Measurements from ENCODE around the gene ZBTB3. TPM values are rescaled to one million over a fixed set of nuclear protein-coding genes. Genes with fewer than 3 reads are reported as not detected.
"Not testable (repeated sequence)": the region's sequence is repeated elsewhere in the genome, so short reads cannot be mapped to it uniquely, and the experiment has no call there.

The ZBTB3 gene
- total RNA-seq, 2 donors from 2014 or later: 6.5 to 8.1 TPM

- Mint-ChIP-seq H3K4me1 (ENCODE audit: low read depth in 2 of 2) (peaks cover 42 to 51% of the 10 kb centered on the region in 2 donors), H3K36me3 (peaks cover 7% of the 10 kb centered on the region), H3K9me3 (no peaks in the 10 kb centered on the region), H3K4me3 (peak overlapping the region; percentile 91), H3K27ac (peak overlapping the region; percentile 77 to 90), H3K27me3 (no peaks in the 10 kb centered on the region)
- peak; percentile 88 to 93 for ATAC-seq
- peak; percentile 94 for DNase-seq (ENCODE audit: low spot score)
These were observed 47.8 kb downstream of the ZBTB3 start for GRCh38 chr11:62705880-62706849.

GRCh38 chr11:62705413-62705812, 48.5 kb downstream of the ZBTB3 start:
- ATAC-seq: no peak
- no peak for DNase-seq (ENCODE audit: low spot score)
- Mint-ChIP-seq H3K36me3 (peaks cover 7% of the 10 kb centered on the region), H3K4me1 (ENCODE audit: low read depth in 2 of 2) (peaks cover 42 to 50% of the 10 kb centered on the region in 2 donors), H3K9me3 (no peaks in the 10 kb centered on the region), H3K27ac (peak overlapping the region; percentile 77 to 90), H3K4me3 (peak overlapping the region; percentile 91), H3K27me3 (no peaks in the 10 kb centered on the region)

DNA sequence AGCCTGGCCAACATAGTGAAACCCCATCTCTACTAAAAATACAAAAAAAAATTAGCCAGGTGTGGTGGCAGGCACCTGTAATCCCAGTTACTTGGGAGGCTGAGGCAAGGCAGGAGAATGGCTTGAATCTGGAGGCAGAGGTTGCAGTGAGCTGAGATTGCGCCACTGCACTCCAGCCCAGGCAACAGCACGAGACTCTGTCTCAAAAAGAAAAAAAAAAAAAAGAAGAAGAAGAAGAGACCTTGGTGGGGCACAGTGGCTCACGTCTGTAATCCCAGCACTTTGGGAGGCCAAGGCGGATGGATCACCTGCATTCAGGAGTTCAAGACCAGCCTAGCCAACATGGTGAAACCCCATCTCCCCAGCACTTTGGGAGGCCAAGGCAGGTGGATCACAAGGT, 50.0 kb downstream of the ZBTB3 start:
- not testable (repeated sequence) for ATAC-seq; H3K27ac Mint-ChIP-seq; DNase-seq (ENCODE audit: low spot score); H3K4me3 Mint-ChIP-seq; H3K36me3 Mint-ChIP-seq; H3K9me3 Mint-ChIP-seq; H3K27me3 Mint-ChIP-seq
- peaks cover 28 to 35% of the 10 kb centered on the region in 2 donors for H3K4me1 Mint-ChIP-seq (ENCODE audit: low read depth in 2 of 2)

- no peak overlapping the region for H3K27ac Mint-ChIP-seq
- peak in 1 of 2 donors; percentile 8 for ATAC-seq
These were observed 51.7 kb downstream of the ZBTB3 start for GRCh38 chr11:62702246-62702645.

More at GRCh38 chr11:62702246-62702645, 51.7 kb downstream of the ZBTB3 start:
- Mint-ChIP-seq H3K36me3 (peaks cover 7% of the 10 kb centered on the region), H3K4me3 (no peak overlapping the region), H3K9me3 (no peaks in the 10 kb centered on the region), H3K27me3 (no peaks in the 10 kb centered on the region), H3K4me1 (ENCODE audit: low read depth in 2 of 2) (peaks cover 23 to 25% of the 10 kb centered on the region in 2 donors)
- no peak for DNase-seq (ENCODE audit: low spot score)

Other genes starting within 250 kb of the ZBTB3 start
- 10 to 100 TPM; 49.2 to 60.0 TPM for gene AHNAK, start 207.4 kb downstream of the ZBTB3 start, total RNA-seq
- gene EEF1G, start 180.3 kb downstream of the ZBTB3 start, total RNA-seq: 1,000 to 10,000 TPM in 1 of 2 donors, 100 to 1,000 TPM in 1; 898 to 1,016 TPM
- 10 to 100 TPM; 24.1 to 35.7 TPM for gene TUT1, start 162.6 kb downstream of the ZBTB3 start, total RNA-seq
- gene MTA2, start 152.3 kb downstream of the ZBTB3 start, total RNA-seq: 100 to 1,000 TPM; 234 to 259 TPM
- 100 to 1,000 TPM; 122 to 205 TPM for gene EML3, start 141.4 kb downstream of the ZBTB3 start, total RNA-seq
- gene ROM1, start 140.9 kb downstream of the ZBTB3 start, total RNA-seq: 1 to 10 TPM; 4.5 to 4.6 TPM
- gene B3GAT3, start 132.2 kb downstream of the ZBTB3 start, total RNA-seq: 10 to 100 TPM; 72.8 to 98.7 TPM
- gene GANAB, start 107.5 kb downstream of the ZBTB3 start, total RNA-seq: 100 to 1,000 TPM; 269 to 297 TPM
- gene INTS5, start 100.9 kb downstream of the ZBTB3 start, total RNA-seq: 10 to 100 TPM; 33.2 to 42.3 TPM
- gene C11orf98, start 89.0 kb downstream of the ZBTB3 start, total RNA-seq: 100 to 1,000 TPM; 131 to 149 TPM
- 100 to 1,000 TPM in 1 of 2 donors, 10 to 100 TPM in 1; 30.0 to 121 TPM for gene CSKMT, start 88.8 kb downstream of the ZBTB3 start, total RNA-seq
- gene UQCC3, start 82.5 kb downstream of the ZBTB3 start, total RNA-seq: 1 to 10 TPM; 6.1 to 8.8 TPM
- 10 to 100 TPM; 20.9 to 33.7 TPM for gene LBHD1, start 81.9 kb downstream of the ZBTB3 start, total RNA-seq
- gene UBXN1, start 75.1 kb downstream of the ZBTB3 start, total RNA-seq: 100 to 1,000 TPM in 1 of 2 donors, 10 to 100 TPM in 1; 91.1 to 124 TPM
- gene LRRN4CL, start 64.6 kb downstream of the ZBTB3 start, total RNA-seq: under 1 TPM; 0.36 to 0.52 TPM
- 10 to 100 TPM; 18.7 to 38.3 TPM for gene BSCL2, start 46.7 kb downstream of the ZBTB3 start, total RNA-seq
- gene GNG3, start 46.5 kb downstream of the ZBTB3 start, total RNA-seq: not detected
- 10 to 100 TPM; 54.6 to 55.5 TPM for gene HNRNPUL2, start 26.7 kb downstream of the ZBTB3 start, total RNA-seq
- 10 to 100 TPM; 36.8 to 39.4 TPM for gene TTC9C, start 25.7 kb downstream of the ZBTB3 start, total RNA-seq
- 100 to 1,000 TPM in 1 of 2 donors, 10 to 100 TPM in 1; 93.3 to 127 TPM for gene POLR2G, start 7.4 kb upstream of the ZBTB3 start, total RNA-seq
- 10 to 100 TPM; 13.9 to 34.1 TPM for gene TAF6L, start 17.2 kb upstream of the ZBTB3 start, total RNA-seq
- gene TMEM179B, start 33.2 kb upstream of the ZBTB3 start, total RNA-seq: 10 to 100 TPM; 30.5 to 31.1 TPM
- 10 to 100 TPM; 13.0 to 20.1 TPM for gene TMEM223, start 37.8 kb upstream of the ZBTB3 start, total RNA-seq
- 100 to 1,000 TPM; 108 to 145 TPM for gene NXF1, start 51.3 kb upstream of the ZBTB3 start, total RNA-seq
- gene STX5, start 77.9 kb upstream of the ZBTB3 start, total RNA-seq: 10 to 100 TPM; 32.0 to 53.4 TPM
- 1 to 10 TPM in 1 of 2 donors, not detected in 1; 1.0 TPM for gene TEX54, start 78.7 kb upstream of the ZBTB3 start, total RNA-seq
- 100 to 1,000 TPM in 1 of 2 donors, 10 to 100 TPM in 1; 90.4 to 136 TPM for gene WDR74, start 85.4 kb upstream of the ZBTB3 start, total RNA-seq
- gene SLC3A2, start 126.7 kb upstream of the ZBTB3 start, total RNA-seq: 100 to 1,000 TPM; 234 to 307 TPM
- gene CHRM1, start 167.2 kb upstream of the ZBTB3 start, total RNA-seq: not detected
- not detected for gene SLC22A6, start 230.8 kb upstream of the ZBTB3 start, total RNA-seq

Measured in natural killer cell treated with Interleukin-12 subunit alpha and Interleukin-12 subunit beta and Interleukin-15 and Interleukin-18, amount 100 ng/mL, for 72 hours (primary cell).